Mammary epithelial cell (primary cell): ENCODE results near the gene ECD.

ENCODE experiments used
- EZH2 ChIP-seq: IDR thresholded peaks from 2 replicates; pipeline ENCODE4 v1.6.1; 2012; ENCODE audit warnings: low read length, inconsistent platforms, borderline replicate concordance
- TF ChIP-seq, protein P1 (sequence below), 2 donors: IDR thresholded peaks in 1 of 2; conservative IDR thresholded peaks in 1 of 2; 2 replicates each; pipeline ENCODE4 v1.5.1; 2011 to 2012; ENCODE audit warnings: inconsistent platforms in 2 of 2, low read length in 2 of 2, mild to moderate bottlenecking in 2 of 2, control low read depth in 1 of 2, low read depth in 1 of 2; ENCODE audit not compliant: insufficient read depth in 1 of 2; ENCODE audit errors: extremely low read depth in 1 of 2

DNA sequence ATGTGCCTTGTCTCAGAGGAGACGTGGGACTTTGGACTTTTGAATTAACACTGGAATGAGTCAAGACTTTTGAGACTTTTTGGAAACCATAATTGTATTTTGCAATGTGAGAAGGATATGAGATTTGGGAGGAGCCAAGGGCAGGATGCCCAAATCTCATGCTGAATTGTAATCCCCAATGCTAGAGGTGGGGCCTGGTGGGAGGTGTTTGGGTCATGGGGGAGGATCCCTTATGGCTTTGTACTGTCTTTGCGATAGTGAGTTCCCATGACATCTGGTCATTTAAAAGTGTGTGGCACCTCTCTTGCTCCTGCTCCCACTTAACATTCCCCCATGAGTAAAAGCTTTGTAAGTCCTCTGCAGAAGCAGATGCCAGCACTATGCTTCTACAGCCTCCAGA, 40.1 kb upstream of the ECD start:
- no peak for TF ChIP-seq EZH2
- TF ChIP-seq, protein P1, sequence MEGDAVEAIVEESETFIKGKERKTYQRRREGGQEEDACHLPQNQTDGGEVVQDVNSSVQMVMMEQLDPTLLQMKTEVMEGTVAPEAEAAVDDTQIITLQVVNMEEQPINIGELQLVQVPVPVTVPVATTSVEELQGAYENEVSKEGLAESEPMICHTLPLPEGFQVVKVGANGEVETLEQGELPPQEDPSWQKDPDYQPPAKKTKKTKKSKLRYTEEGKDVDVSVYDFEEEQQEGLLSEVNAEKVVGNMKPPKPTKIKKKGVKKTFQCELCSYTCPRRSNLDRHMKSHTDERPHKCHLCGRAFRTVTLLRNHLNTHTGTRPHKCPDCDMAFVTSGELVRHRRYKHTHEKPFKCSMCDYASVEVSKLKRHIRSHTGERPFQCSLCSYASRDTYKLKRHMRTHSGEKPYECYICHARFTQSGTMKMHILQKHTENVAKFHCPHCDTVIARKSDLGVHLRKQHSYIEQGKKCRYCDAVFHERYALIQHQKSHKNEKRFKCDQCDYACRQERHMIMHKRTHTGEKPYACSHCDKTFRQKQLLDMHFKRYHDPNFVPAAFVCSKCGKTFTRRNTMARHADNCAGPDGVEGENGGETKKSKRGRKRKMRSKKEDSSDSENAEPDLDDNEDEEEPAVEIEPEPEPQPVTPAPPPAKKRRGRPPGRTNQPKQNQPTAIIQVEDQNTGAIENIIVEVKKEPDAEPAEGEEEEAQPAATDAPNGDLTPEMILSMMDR (conservative IDR thresholded peaks at IDR 0.05 in 1 of 2, IDR thresholded peaks at IDR 0.05 in 1 of 2; ENCODE audit: extremely low read depth in 1 of 2, insufficient read depth in 1 of 2, low read depth in 1 of 2, low read length in 2 of 2) = no peak
